ENCODE results near the gene NMB. TPM values are rescaled to one million over a fixed set of nuclear protein-coding genes. Genes with fewer than 3 reads are reported as not detected.

Gene NMB
- total RNA-seq, 1 experiment from 2014 or later: 25.9 TPM

DNA sequence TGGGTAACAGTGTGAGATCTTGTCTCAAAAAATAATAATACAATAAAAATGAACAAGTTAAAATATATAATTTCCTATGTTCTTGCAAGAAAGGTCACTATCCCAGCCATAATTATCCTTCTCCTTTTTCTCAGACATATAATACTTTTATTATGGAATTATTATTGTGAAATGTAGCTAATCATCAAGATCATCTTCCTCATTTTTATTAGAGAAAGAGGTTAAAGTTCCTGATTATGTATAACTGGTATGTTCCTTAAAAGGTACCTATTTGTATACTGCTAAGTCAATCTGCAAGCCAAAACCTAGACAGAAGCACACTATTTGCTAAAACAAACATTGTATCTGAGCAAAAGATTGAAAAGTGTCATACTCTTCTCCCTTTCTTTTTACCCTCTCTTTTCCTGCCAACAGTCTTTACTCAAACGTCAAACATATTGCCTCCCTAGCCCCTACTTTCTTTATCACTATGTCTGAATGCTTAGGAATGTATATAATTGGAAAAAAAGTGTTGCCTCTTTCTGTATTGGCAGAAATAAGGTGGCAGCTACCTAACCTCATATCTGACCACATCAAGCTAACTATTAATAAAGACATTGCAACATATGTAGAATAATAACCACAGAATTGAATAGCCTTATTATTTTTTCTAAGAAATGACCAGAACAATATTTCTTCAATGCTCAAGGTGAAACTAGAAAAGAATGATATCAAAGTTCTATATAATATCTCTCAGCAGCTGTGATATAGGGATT, 39.4 kb upstream of the NMB start:
- DNase-seq (no peak), ATAC-seq (no peak)
- no peaks in the 10 kb centered on the region for H3K27me3 ChIP-seq (ENCODE audit: low read length)
- H3K9me2 ChIP-seq (replicated peaks; ENCODE audit: low read length): no peaks in the 10 kb centered on the region
- ChIA-PET POLR2A (ENCODE audit: unreplicated experiment) (no interaction called here), CTCF (no interaction called here)
- H3K79me2 ChIP-seq (ENCODE audit: low read length): peaks cover 98% of the 10 kb centered on the region
- no peak overlapping the region for H3K9ac ChIP-seq (ENCODE audit: low read length)
- H4K20me1 ChIP-seq (ENCODE audit: low read length): peaks cover 22% of the 10 kb centered on the region
- H3K4me1 ChIP-seq (ENCODE audit: insufficient read depth, low read length): no peaks in the 10 kb centered on the region
- H3K4me3 ChIP-seq (ENCODE audit: low read length): no peak overlapping the region
- H2AFZ ChIP-seq (ENCODE audit: low read length): no peak overlapping the region
- peaks cover 5% of the 10 kb centered on the region; the same call in 1 of the 2 replicates for H3K36me3 ChIP-seq (ENCODE audit: low read depth, low read length)
- no TSS peak for BruUV-seq (replicated peaks)
- intact Hi-C loops (cut with micrococcal nuclease): no loop called here
- no peak overlapping the region for H3K4me2 ChIP-seq (ENCODE audit: low read length)
- TF ChIP-seq, protein P1, sequence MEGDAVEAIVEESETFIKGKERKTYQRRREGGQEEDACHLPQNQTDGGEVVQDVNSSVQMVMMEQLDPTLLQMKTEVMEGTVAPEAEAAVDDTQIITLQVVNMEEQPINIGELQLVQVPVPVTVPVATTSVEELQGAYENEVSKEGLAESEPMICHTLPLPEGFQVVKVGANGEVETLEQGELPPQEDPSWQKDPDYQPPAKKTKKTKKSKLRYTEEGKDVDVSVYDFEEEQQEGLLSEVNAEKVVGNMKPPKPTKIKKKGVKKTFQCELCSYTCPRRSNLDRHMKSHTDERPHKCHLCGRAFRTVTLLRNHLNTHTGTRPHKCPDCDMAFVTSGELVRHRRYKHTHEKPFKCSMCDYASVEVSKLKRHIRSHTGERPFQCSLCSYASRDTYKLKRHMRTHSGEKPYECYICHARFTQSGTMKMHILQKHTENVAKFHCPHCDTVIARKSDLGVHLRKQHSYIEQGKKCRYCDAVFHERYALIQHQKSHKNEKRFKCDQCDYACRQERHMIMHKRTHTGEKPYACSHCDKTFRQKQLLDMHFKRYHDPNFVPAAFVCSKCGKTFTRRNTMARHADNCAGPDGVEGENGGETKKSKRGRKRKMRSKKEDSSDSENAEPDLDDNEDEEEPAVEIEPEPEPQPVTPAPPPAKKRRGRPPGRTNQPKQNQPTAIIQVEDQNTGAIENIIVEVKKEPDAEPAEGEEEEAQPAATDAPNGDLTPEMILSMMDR (conservative IDR thresholded peaks at IDR 0.05; ENCODE audit: low read depth, low read length): no peak
- no peak for TF ChIP-seq EZH2 (IDR thresholded peaks at IDR 0.05; ENCODE audit: low read length, unreplicated experiment)
- TF ChIP-seq EZH2phosphoT487 (IDR thresholded peaks at IDR 0.05; ENCODE audit: borderline replicate concordance, low read length): no peak
- no peaks in the 10 kb centered on the region for H3K9me3 ChIP-seq (ENCODE audit: low read length)
- H3F3A ChIP-seq (ENCODE audit: low read length, unreplicated experiment): no peaks in the 10 kb centered on the region
- no peak overlapping the region for H3K27ac ChIP-seq (ENCODE audit: low read length)

DNA sequence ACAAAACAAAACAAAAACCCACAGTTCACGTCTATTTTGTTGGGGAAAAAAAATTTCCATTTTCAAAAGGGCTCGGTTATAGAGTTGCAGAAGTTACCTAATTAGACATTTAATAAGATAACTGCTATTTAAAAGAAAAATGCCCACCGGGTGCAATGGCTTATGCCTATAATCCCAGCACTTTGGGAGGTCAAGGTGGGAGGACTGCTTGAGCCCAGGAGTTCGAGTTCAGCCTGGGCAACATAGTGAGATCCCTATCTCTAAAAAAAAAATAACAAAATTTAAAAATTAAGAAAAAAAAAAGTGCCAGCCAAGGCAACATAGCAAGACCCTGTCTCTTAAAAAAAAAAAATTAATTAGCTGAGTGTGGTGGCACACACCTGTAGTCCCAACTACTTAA, 38.8 kb upstream of the NMB start:
- no TSS peak for BruUV-seq (replicated peaks)
- no peak for ATAC-seq
- intact Hi-C loops (cut with micrococcal nuclease): no loop called here
- Histone ChIP-seq H3F3A (ENCODE audit: low read length, unreplicated experiment) (no peaks in the 10 kb centered on the region), H3K36me3 (ENCODE audit: low read depth, low read length) (peaks cover 5% of the 10 kb centered on the region; the same call in 1 of the 2 replicates), H3K79me2 (ENCODE audit: low read length) (peaks cover 98% of the 10 kb centered on the region), H3K4me2 (ENCODE audit: low read length) (no peak overlapping the region), H3K27ac (ENCODE audit: low read length) (no peak overlapping the region), H3K27me3 (ENCODE audit: low read length) (no peaks in the 10 kb centered on the region), H3K9me3 (ENCODE audit: low read length) (no peaks in the 10 kb centered on the region), H2AFZ (ENCODE audit: low read length) (no peak overlapping the region), H3K4me1 (ENCODE audit: insufficient read depth, low read length) (no peaks in the 10 kb centered on the region), H3K4me3 (ENCODE audit: low read length) (no peak overlapping the region), H4K20me1 (ENCODE audit: low read length) (peaks cover 22% of the 10 kb centered on the region), H3K9me2 (replicated peaks; ENCODE audit: low read length) (no peaks in the 10 kb centered on the region), H3K9ac (ENCODE audit: low read length) (no peak overlapping the region)
- POLR2A ChIA-PET (ENCODE audit: unreplicated experiment): no interaction called here
- CTCF ChIA-PET: no interaction called here
- no peak for DNase-seq
- TF ChIP-seq EZH2phosphoT487 (IDR thresholded peaks at IDR 0.05; ENCODE audit: borderline replicate concordance, low read length): no peak
- no peak for TF ChIP-seq EZH2 (IDR thresholded peaks at IDR 0.05; ENCODE audit: low read length, unreplicated experiment)
- TF ChIP-seq, protein P1 (conservative IDR thresholded peaks at IDR 0.05; ENCODE audit: low read depth, low read length): no peak

DNA sequence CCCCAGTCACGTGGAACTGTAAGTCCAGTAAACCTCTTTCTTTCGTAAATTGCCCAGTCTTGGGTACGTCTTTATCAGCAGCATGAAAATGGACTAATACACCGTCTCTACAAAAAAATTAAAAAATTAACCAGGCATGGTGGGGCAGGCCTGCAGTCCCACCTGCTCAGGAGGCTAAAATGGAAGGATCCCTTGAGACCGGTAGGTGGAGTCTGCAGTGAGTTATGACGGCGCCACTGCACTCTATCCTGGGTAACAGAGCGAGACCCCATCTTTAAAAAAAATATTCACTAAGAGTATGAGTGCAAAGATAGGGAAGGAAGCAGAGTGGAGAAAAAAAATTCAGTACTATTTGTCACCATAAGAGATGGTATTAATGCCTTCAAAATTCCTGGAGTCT, 32.3 kb upstream of the NMB start:
- H3K36me3 ChIP-seq (ENCODE audit: low read depth, low read length): peaks cover 21% of the 10 kb centered on the region
- CTCF ChIA-PET: no interaction called here
- no peak for TF ChIP-seq EZH2phosphoT487 (IDR thresholded peaks at IDR 0.05; ENCODE audit: borderline replicate concordance, low read length)
- no peak for TF ChIP-seq EZH2 (IDR thresholded peaks at IDR 0.05; ENCODE audit: low read length, unreplicated experiment)
- TF ChIP-seq, protein P1 (conservative IDR thresholded peaks at IDR 0.05; ENCODE audit: low read depth, low read length): no peak

More for the DNA sequence above, 32.3 kb upstream of the NMB start:
- Histone ChIP-seq H3K9ac (ENCODE audit: low read length) (no peak overlapping the region), H3K27me3 (ENCODE audit: low read length) (no peaks in the 10 kb centered on the region), H3K27ac (ENCODE audit: low read length) (no peak overlapping the region), H3K4me2 (ENCODE audit: low read length) (no peak overlapping the region), H3F3A (ENCODE audit: low read length, unreplicated experiment) (no peaks in the 10 kb centered on the region), H3K4me3 (ENCODE audit: low read length) (no peak overlapping the region), H3K4me1 (ENCODE audit: insufficient read depth, low read length) (no peaks in the 10 kb centered on the region), H3K79me2 (ENCODE audit: low read length) (peaks cover 49% of the 10 kb centered on the region), H4K20me1 (ENCODE audit: low read length) (no peaks in the 10 kb centered on the region), H3K9me2 (replicated peaks; ENCODE audit: low read length) (no peaks in the 10 kb centered on the region), H3K9me3 (ENCODE audit: low read length) (no peaks in the 10 kb centered on the region), H2AFZ (ENCODE audit: low read length) (no peak overlapping the region)
- intact Hi-C loops (cut with micrococcal nuclease): no loop called here
- no TSS peak for BruUV-seq (replicated peaks)
- POLR2A ChIA-PET (ENCODE audit: unreplicated experiment): no interaction called here
- no peak for ATAC-seq
- no peak for DNase-seq
